ENCODE results near the gene PTPRG.

GRCh38 chr3:61594964-61595285 is 33.6 kb downstream of the PTPRG start:
- no peak for TF ChIP-seq CTCF (IDR thresholded peaks at IDR 0.05)
- no peak for TF ChIP-seq POLR2AphosphoS5 (IDR thresholded peaks at IDR 0.05; ENCODE audit: low read depth, low read length)

Measured in Panc1 (cell line).